GM23338 (cell line): Measurements from ENCODE around the gene NPAS2. TPM values are rescaled to one million over a fixed set of nuclear protein-coding genes. Genes with fewer than 3 reads are reported as not detected.

ENCODE experiments used
- ATAC-seq: fragments of 200-7000 bp; cut with Tn5 transposase; 3 replicates; pipeline ENCODE4 v1.9.1; 2020
- DNase-seq: peaks from one replicate; pipeline ENCODE4 v3.0.0-alpha.2; 2015; ENCODE audit warnings: low spot score
- H2AFZ ChIP-seq: fragments of 200-600 bp; sonication (generic); 2 replicates; pipeline ENCODE4 v1.8.0; 2016; ENCODE audit warnings: antibody characterized with exemption, mild to moderate bottlenecking, moderate library complexity
- H3F3A ChIP-seq: fragments of 200-600 bp; sonication (generic); replicated peaks from 2 replicates; pipeline ENCODE4 v1.8.0; 2017; ENCODE audit warnings: antibody characterized with exemption, mixed run types, low read depth
- H3K27ac ChIP-seq: fragments of 200-600 bp; sonication (generic); 2 replicates; pipeline ENCODE4 v1.6.1; 2016; ENCODE audit warnings: low read depth
- H3K27me3 ChIP-seq: fragments of 200-600 bp; sonication (generic); 2 replicates; pipeline ENCODE4 v1.8.0; 2016; ENCODE audit warnings: mild to moderate bottlenecking, mixed run types, moderate library complexity; ENCODE audit not compliant: insufficient read depth
- H3K36me3 ChIP-seq: fragments of 200-600 bp; sonication (generic); 2 replicates; pipeline ENCODE4 v1.8.0; 2016; ENCODE audit warnings: mild to moderate bottlenecking; ENCODE audit not compliant: insufficient read depth
- H3K4me1 ChIP-seq: fragments of 200-600 bp; sonication (generic); 2 replicates; pipeline ENCODE4 v1.8.0; 2016; ENCODE audit warnings: mild to moderate bottlenecking, moderate library complexity; ENCODE audit not compliant: insufficient read depth
- H3K4me2 ChIP-seq: fragments of 200-600 bp; sonication (generic); 2 replicates; pipeline ENCODE4 v1.7.1; 2017; ENCODE audit warnings: mixed run types
- H3K4me3 ChIP-seq: fragments of 200-600 bp; sonication (generic); 2 replicates; pipeline ENCODE4 v1.6.1; 2016; ENCODE audit warnings: mixed run types
- H3K79me2 ChIP-seq: fragments of 200-600 bp; sonication (generic); replicated peaks from 2 replicates; pipeline ENCODE4 v1.8.0; 2017; ENCODE audit warnings: mild to moderate bottlenecking; ENCODE audit not compliant: insufficient read depth
- H3K9me2 ChIP-seq: fragments of 200-600 bp; sonication (generic); 2 replicates; pipeline ENCODE4 v1.8.0; 2017; ENCODE audit not compliant: insufficient read depth
- H4K20me1 ChIP-seq: fragments of 200-600 bp; sonication (generic); replicated peaks from 2 replicates; pipeline ENCODE4 v1.8.0; 2017; ENCODE audit warnings: mild to moderate bottlenecking; ENCODE audit not compliant: insufficient read depth
- H3K27ac Mint-ChIP-seq: 2 replicates; pipeline ENCODE4 v1.8.0; 2020; ENCODE audit warnings: inconsistent platforms, mild to moderate bottlenecking, moderate library complexity, mixed read lengths
- H3K27me3 Mint-ChIP-seq: 3 replicates; pipeline ENCODE4 v1.8.0; 2022; ENCODE audit warnings: low read depth, mild to moderate bottlenecking, moderate library complexity, mixed read lengths, inconsistent platforms; ENCODE audit not compliant: insufficient read depth, poor library complexity
- H3K36me3 Mint-ChIP-seq: 3 replicates; pipeline ENCODE4 v1.8.0; 2021; ENCODE audit warnings: low read depth, mild to moderate bottlenecking, inconsistent platforms, moderate library complexity, mixed read lengths
- H3K4me1 Mint-ChIP-seq: 3 replicates; pipeline ENCODE4 v1.8.0; 2020; ENCODE audit warnings: mild to moderate bottlenecking, inconsistent platforms, mixed read lengths
- H3K4me3 Mint-ChIP-seq: 3 replicates; pipeline ENCODE4 v1.8.0; 2021; ENCODE audit warnings: moderate library complexity, mild to moderate bottlenecking, inconsistent platforms, mixed read lengths
- H3K9me3 Mint-ChIP-seq: 3 replicates; pipeline ENCODE4 v1.8.0; 2020; ENCODE audit warnings: moderate library complexity, mild to moderate bottlenecking, inconsistent platforms, mixed read lengths
- EZH2 ChIP-seq: fragments of 200-600 bp; sonication (generic); IDR thresholded peaks from one replicate; pipeline ENCODE4 v1.8.0; 2017; ENCODE audit warnings: antibody characterized with exemption, mild to moderate bottlenecking, low read depth; ENCODE audit not compliant: unreplicated experiment
- EZH2phosphoT487 ChIP-seq: fragments of 200-600 bp; sonication (generic); IDR thresholded peaks from one replicate; pipeline ENCODE4 v1.8.1; 2018; ENCODE audit warnings: antibody characterized with exemption; ENCODE audit not compliant: unreplicated experiment
- NANOG ChIP-seq: IDR thresholded peaks from 2 replicates; pipeline ENCODE4 v1.6.1; 2016; ENCODE audit warnings: antibody characterized with exemption, borderline replicate concordance
- POLR2AphosphoS5 ChIP-seq: IDR thresholded peaks from 2 replicates; pipeline ENCODE4 v1.6.1; 2016; ENCODE audit warnings: antibody characterized with exemption, low read depth
- ZNF114 ChIP-seq: fragments of 250-450 bp; sonication (Bioruptor Pico); IDR thresholded peaks from 2 replicates; pipeline ENCODE4 v1.5.0; 2020; ENCODE audit warnings: mild to moderate bottlenecking, moderate library complexity
- ZNF331 ChIP-seq: fragments of 250-450 bp; sonication (Bioruptor Pico); IDR thresholded peaks from 2 replicates; pipeline ENCODE4 v1.5.0; 2020; ENCODE audit warnings: low read depth, mild to moderate bottlenecking, moderate library complexity
- polyA plus RNA-seq: library from polyadenylated mRNA; unstranded; fragments of >200 nt; fragmentation: Nextera tagmentation; extraction: Ambion mirVana; gene quantifications from 2 replicates; pipeline ENCODE4 v1.2.1, GENCODE V29; 2016
- total RNA-seq: library from RNA; depleted of rRNA; stranded (reverse); fragments of >200 nt; shearing (Covaris generic); gene quantifications from 2 replicates; pipeline ENCODE4 v1.2.3, GENCODE V29; 2014
- TF ChIP-seq, protein P1 (sequence below): IDR thresholded peaks from one replicate; pipeline ENCODE4 v1.6.1; 2018; ENCODE audit warnings: antibody characterized with exemption; ENCODE audit not compliant: unreplicated experiment
- TF ChIP-seq, protein P2 (sequence below), 2 experiments: fragments of 200-600 bp in 1 of 2; sonication (generic) in 1 of 2; conservative IDR thresholded peaks; 2 replicates each; pipeline versions ENCODE4 v1.5.1 to v1.6.1; 2016 to 2017; ENCODE audit warnings: antibody characterized with exemption in 2 of 2, low read depth in 2 of 2, mild to moderate bottlenecking in 2 of 2, moderate library complexity in 1 of 2
- TF ChIP-seq, protein P3 (sequence below): fragments of 250-450 bp; sonication (Bioruptor Pico); IDR thresholded peaks from 2 replicates; pipeline ENCODE4 v1.5.0; 2020; ENCODE audit warnings: mild to moderate bottlenecking, moderate library complexity
- TF ChIP-seq, protein P4 (sequence below): IDR thresholded peaks from 2 replicates; pipeline ENCODE4 v1.6.1; 2016; ENCODE audit warnings: antibody characterized with exemption

NPAS2 gene
- total and polyA plus RNA-seq, 2 experiments from 2014 or later = 0.56 to 1.1 TPM

DNA sequence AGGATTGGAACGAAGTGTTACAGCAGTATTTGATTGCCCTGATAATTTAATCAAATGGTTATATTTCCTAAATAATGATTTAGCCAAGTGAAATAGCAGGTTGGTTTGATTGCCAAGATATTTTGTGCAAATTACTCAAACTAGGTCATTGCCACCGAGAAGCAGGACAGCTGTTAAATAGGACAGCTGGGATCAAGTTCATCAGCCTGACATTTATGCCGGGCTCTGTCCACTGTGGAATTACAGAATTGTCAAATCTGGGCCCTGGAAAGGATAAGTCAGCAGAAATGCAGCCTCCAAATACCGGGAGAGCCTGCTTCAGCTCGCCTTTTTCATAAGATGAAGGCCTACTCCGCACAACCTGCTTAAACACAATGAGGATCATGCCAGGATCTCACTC lies 108.3 kb downstream of the NPAS2 start (continued):
- TF ChIP-seq, protein P1, sequence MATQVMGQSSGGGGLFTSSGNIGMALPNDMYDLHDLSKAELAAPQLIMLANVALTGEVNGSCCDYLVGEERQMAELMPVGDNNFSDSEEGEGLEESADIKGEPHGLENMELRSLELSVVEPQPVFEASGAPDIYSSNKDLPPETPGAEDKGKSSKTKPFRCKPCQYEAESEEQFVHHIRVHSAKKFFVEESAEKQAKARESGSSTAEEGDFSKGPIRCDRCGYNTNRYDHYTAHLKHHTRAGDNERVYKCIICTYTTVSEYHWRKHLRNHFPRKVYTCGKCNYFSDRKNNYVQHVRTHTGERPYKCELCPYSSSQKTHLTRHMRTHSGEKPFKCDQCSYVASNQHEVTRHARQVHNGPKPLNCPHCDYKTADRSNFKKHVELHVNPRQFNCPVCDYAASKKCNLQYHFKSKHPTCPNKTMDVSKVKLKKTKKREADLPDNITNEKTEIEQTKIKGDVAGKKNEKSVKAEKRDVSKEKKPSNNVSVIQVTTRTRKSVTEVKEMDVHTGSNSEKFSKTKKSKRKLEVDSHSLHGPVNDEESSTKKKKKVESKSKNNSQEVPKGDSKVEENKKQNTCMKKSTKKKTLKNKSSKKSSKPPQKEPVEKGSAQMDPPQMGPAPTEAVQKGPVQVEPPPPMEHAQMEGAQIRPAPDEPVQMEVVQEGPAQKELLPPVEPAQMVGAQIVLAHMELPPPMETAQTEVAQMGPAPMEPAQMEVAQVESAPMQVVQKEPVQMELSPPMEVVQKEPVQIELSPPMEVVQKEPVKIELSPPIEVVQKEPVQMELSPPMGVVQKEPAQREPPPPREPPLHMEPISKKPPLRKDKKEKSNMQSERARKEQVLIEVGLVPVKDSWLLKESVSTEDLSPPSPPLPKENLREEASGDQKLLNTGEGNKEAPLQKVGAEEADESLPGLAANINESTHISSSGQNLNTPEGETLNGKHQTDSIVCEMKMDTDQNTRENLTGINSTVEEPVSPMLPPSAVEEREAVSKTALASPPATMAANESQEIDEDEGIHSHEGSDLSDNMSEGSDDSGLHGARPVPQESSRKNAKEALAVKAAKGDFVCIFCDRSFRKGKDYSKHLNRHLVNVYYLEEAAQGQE = no peak
- TF ChIP-seq, protein P2, sequence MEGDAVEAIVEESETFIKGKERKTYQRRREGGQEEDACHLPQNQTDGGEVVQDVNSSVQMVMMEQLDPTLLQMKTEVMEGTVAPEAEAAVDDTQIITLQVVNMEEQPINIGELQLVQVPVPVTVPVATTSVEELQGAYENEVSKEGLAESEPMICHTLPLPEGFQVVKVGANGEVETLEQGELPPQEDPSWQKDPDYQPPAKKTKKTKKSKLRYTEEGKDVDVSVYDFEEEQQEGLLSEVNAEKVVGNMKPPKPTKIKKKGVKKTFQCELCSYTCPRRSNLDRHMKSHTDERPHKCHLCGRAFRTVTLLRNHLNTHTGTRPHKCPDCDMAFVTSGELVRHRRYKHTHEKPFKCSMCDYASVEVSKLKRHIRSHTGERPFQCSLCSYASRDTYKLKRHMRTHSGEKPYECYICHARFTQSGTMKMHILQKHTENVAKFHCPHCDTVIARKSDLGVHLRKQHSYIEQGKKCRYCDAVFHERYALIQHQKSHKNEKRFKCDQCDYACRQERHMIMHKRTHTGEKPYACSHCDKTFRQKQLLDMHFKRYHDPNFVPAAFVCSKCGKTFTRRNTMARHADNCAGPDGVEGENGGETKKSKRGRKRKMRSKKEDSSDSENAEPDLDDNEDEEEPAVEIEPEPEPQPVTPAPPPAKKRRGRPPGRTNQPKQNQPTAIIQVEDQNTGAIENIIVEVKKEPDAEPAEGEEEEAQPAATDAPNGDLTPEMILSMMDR (conservative IDR thresholded peaks at IDR 0.05; ENCODE audit: low read depth in 2 of 2) = no peak
- TF ChIP-seq EZH2 (no peak), NANOG (no peak), ZNF331 (no peak), ZNF114 (CRISPR knock-in tag) (no peak), EZH2phosphoT487 (no peak)

DNA sequence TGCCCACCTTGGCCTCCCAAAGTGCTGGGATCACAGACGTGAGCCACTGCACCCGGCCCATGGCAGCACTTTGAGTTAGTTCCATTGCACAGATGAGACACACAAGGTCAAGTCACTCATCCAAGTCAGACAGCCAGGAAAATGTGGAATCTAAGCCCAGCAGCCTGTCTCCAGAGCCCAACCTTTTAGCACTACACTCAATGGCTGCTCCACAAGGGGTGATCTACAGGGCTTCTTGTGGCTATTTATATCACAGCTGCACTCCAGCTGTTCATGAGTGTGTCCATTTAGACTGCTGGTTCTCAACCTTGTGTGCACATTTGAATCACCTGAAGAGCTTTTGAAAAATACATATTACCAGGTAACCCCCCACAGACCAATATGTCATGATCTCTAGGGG lies 109.2 kb downstream of the NPAS2 start:
- no peaks in the 10 kb centered on the region for H3K4me1 ChIP-seq
- DNase-seq (no peak), ATAC-seq (no peak)
- Mint-ChIP-seq H3K4me1 (peaks cover 3% of the 10 kb centered on the region; the same call in 2 of the 3 replicates), H3K27ac (no peak overlapping the region), H3K36me3 (no peaks in the 10 kb centered on the region), H3K9me3 (no peaks in the 10 kb centered on the region), H3K4me3 (no peak overlapping the region), H3K27me3 (no peaks in the 10 kb centered on the region)
- no peaks in the 10 kb centered on the region for H4K20me1 ChIP-seq
- no peaks in the 10 kb centered on the region for H3K36me3 ChIP-seq
- no peak overlapping the region for H2AFZ ChIP-seq
- peaks cover 4% of the 10 kb centered on the region; the same call in 1 of the 2 replicates for H3K9me2 ChIP-seq
- H3F3A ChIP-seq = no peaks in the 10 kb centered on the region
- no peak overlapping the region for H3K4me3 ChIP-seq
- no peaks in the 10 kb centered on the region for H3K79me2 ChIP-seq
- no peak overlapping the region for H3K27ac ChIP-seq
- no peak overlapping the region for H3K4me2 ChIP-seq
- no peaks in the 10 kb centered on the region for H3K27me3 ChIP-seq
- TF ChIP-seq EZH2 (no peak), POLR2AphosphoS5 (no peak), ZNF331 (no peak)
- TF ChIP-seq, protein P3, sequence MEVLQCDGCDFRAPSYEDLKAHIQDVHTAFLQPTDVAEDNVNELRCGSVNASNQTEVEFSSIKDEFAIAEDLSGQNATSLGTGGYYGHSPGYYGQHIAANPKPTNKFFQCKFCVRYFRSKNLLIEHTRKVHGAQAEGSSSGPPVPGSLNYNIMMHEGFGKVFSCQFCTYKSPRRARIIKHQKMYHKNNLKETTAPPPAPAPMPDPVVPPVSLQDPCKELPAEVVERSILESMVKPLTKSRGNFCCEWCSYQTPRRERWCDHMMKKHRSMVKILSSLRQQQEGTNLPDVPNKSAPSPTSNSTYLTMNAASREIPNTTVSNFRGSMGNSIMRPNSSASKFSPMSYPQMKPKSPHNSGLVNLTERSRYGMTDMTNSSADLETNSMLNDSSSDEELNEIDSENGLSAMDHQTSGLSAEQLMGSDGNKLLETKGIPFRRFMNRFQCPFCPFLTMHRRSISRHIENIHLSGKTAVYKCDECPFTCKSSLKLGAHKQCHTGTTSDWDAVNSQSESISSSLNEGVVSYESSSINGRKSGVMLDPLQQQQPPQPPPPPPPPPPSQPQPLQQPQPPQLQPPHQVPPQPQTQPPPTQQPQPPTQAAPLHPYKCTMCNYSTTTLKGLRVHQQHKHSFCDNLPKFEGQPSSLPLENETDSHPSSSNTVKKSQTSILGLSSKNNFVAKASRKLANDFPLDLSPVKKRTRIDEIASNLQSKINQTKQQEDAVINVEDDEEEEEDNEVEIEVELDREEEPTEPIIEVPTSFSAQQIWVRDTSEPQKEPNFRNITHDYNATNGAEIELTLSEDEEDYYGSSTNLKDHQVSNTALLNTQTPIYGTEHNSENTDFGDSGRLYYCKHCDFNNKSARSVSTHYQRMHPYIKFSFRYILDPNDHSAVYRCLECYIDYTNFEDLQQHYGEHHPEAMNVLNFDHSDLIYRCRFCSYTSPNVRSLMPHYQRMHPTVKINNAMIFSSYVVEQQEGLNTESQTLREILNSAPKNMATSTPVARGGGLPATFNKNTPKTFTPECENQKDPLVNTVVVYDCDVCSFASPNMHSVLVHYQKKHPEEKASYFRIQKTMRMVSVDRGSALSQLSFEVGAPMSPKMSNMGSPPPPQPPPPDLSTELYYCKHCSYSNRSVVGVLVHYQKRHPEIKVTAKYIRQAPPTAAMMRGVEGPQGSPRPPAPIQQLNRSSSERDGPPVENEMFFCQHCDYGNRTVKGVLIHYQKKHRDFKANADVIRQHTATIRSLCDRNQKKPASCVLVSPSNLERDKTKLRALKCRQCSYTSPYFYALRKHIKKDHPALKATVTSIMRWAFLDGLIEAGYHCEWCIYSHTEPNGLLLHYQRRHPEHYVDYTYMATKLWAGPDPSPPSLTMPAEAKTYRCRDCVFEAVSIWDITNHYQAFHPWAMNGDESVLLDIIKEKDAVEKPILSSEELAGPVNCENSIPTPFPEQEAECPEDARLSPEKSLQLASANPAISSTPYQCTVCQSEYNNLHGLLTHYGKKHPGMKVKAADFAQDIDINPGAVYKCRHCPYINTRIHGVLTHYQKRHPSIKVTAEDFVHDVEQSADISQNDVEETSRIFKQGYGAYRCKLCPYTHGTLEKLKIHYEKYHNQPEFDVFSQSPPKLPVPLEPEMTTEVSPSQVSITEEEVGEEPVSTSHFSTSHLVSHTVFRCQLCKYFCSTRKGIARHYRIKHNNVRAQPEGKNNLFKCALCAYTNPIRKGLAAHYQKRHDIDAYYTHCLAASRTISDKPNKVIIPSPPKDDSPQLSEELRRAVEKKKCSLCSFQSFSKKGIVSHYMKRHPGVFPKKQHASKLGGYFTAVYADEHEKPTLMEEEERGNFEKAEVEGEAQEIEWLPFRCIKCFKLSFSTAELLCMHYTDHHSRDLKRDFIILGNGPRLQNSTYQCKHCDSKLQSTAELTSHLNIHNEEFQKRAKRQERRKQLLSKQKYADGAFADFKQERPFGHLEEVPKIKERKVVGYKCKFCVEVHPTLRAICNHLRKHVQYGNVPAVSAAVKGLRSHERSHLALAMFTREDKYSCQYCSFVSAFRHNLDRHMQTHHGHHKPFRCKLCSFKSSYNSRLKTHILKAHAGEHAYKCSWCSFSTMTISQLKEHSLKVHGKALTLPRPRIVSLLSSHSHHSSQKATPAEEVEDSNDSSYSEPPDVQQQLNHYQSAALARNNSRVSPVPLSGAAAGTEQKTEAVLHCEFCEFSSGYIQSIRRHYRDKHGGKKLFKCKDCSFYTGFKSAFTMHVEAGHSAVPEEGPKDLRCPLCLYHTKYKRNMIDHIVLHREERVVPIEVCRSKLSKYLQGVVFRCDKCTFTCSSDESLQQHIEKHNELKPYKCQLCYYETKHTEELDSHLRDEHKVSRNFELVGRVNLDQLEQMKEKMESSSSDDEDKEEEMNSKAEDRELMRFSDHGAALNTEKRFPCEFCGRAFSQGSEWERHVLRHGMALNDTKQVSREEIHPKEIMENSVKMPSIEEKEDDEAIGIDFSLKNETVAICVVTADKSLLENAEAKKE (CRISPR knock-in tag) = no peak
- TF ChIP-seq, protein P4, sequence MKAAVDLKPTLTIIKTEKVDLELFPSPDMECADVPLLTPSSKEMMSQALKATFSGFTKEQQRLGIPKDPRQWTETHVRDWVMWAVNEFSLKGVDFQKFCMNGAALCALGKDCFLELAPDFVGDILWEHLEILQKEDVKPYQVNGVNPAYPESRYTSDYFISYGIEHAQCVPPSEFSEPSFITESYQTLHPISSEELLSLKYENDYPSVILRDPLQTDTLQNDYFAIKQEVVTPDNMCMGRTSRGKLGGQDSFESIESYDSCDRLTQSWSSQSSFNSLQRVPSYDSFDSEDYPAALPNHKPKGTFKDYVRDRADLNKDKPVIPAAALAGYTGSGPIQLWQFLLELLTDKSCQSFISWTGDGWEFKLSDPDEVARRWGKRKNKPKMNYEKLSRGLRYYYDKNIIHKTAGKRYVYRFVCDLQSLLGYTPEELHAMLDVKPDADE = no peak
